Sigmoid colon (tissue), 4 donors: ENCODE results near the gene ZNF587B.

Source experiments
- CTCF ChIP-seq, 4 experiments: fragments of 450-650 bp in 3 of 4; fragments of 200-600 bp in 1 of 4; IDR thresholded peaks; one replicate each; pipeline ENCODE4 v1.5.1; 2016 to 2019; ENCODE audit warnings: antibody characterized with exemption in 4 of 4, mild to moderate bottlenecking in 3 of 4, moderate library complexity in 2 of 4
- EP300 ChIP-seq, 4 donors: sonication (generic); formaldehyde crosslinking; IDR thresholded peaks; one replicate each; pipeline ENCODE4 v1.6.1; 2017; ENCODE audit warnings: antibody characterized with exemption in 4 of 4
- POLR2A ChIP-seq, 2 donors: fragments of 450-650 bp; IDR thresholded peaks; one replicate each; pipeline ENCODE4 v1.6.1; 2016; ENCODE audit warnings: antibody characterized with exemption in 2 of 2, mild to moderate bottlenecking in 2 of 2, moderate library complexity in 2 of 2
- POLR2AphosphoS5 ChIP-seq, 4 donors: sonication (generic); formaldehyde crosslinking; IDR thresholded peaks; one replicate each; pipeline ENCODE4 v1.6.1; 2017; ENCODE audit warnings: antibody characterized with exemption in 4 of 4

- no peak for TF ChIP-seq POLR2A (IDR thresholded peaks at IDR 0.05)
- TF ChIP-seq CTCF (IDR thresholded peaks at IDR 0.05): no peak
- TF ChIP-seq POLR2AphosphoS5 (IDR thresholded peaks at IDR 0.05): no peak
- TF ChIP-seq EP300 (IDR thresholded peaks at IDR 0.05): no peak
Measured at GRCh38 chr19:57872450-57872849, 42.4 kb downstream of the ZNF587B start.
